H1 (cell line): ENCODE results near the gene RREB1. TPM values are rescaled to one million over a fixed set of nuclear protein-coding genes. Genes with fewer than 3 reads are reported as not detected.

Experiments used
- CTCF ChIA-PET: fragments of 300-600 bp; sonication (Branson Sonifier 250); formaldehyde crosslinking; loops from one replicate; lab custom pipeline; 2021; ENCODE audit not compliant: partially characterized antibody; lab: Charles Lee
- POLR2A ChIA-PET: fragments of 300-600 bp; sonication (Branson Sonifier 250); formaldehyde crosslinking; loops from one replicate; lab custom pipeline; 2021; ENCODE audit warnings: inconsistent platforms; ENCODE audit not compliant: partially characterized antibody; lab: Charles Lee
- DNase-seq, 2 experiments: peaks; one replicate each; pipeline versions ENCODE4 v3.0.0 to v3.0.0-alpha.2; 2010 to 2022; ENCODE audit warnings: low spot score in 2 of 2, low read depth in 1 of 2, mixed read lengths in 1 of 2
- FAIRE-seq: peaks from 2 replicates; lab custom pipeline; 2011; peaks lifted over from hg19 to GRCh38; lab: Jason Lieb, UNC
- H2AFZ ChIP-seq: 2 replicates; pipeline ENCODE4 v1.8.1; 2012; ENCODE audit warnings: low read length, inconsistent platforms
- H2AK5ac ChIP-seq: 2 replicates; pipeline ENCODE4 v1.6.1; 2013; ENCODE audit warnings: low read depth, low read length
- H2BK120ac ChIP-seq: replicated peaks from 2 replicates; pipeline ENCODE3; 2013; ENCODE audit warnings: low read depth, low read length, inconsistent platforms
- H2BK12ac ChIP-seq: 2 replicates; pipeline ENCODE4 v1.6.1; 2013; ENCODE audit warnings: low read depth, low read length
- H2BK15ac ChIP-seq: 2 replicates; pipeline ENCODE4 v1.6.1; 2013; ENCODE audit warnings: low read length
- H2BK20ac ChIP-seq: 2 replicates; pipeline ENCODE4 v1.6.1; 2013; ENCODE audit warnings: low read length
- H2BK5ac ChIP-seq: 2 replicates; pipeline ENCODE4 v1.6.1; 2013; ENCODE audit warnings: low read depth, low read length
- H3K14ac ChIP-seq: 2 replicates; pipeline ENCODE4 v1.6.1; 2013; ENCODE audit warnings: inconsistent platforms; ENCODE audit not compliant: insufficient read length
- H3K18ac ChIP-seq: 2 replicates; pipeline ENCODE4 v1.6.1; 2013; ENCODE audit warnings: low read length; ENCODE audit errors: extremely low read depth
- H3K23ac ChIP-seq: 2 replicates; pipeline ENCODE4 v1.6.1; 2013; ENCODE audit warnings: inconsistent platforms; ENCODE audit not compliant: insufficient read length
- H3K23me2 ChIP-seq: 2 replicates; pipeline ENCODE4 v1.6.1; 2013; ENCODE audit warnings: low read depth, low read length
- H3K27ac ChIP-seq: 2 replicates; pipeline ENCODE4 v1.6.1; 2011; ENCODE audit warnings: low read depth, low read length, inconsistent platforms
- H3K27me3 ChIP-seq, 4 experiments: replicated peaks in 1 of 4; 1 replicate in 1 of 4; 2 replicates in 3 of 4; pipeline versions ENCODE4 v1.6.1 to v1.8.1; 2011 to 2013; ENCODE audit warnings: low read length in 3 of 4, mild to moderate bottlenecking in 3 of 4, inconsistent platforms in 2 of 4, mixed read lengths in 2 of 4, moderate library complexity in 1 of 4; ENCODE audit not compliant: control insufficient read depth in 3 of 4, insufficient read depth in 3 of 4; ENCODE audit errors: extremely low read depth in 1 of 4
- H3K36me3 ChIP-seq, 4 experiments: 2 replicates each; pipeline versions ENCODE4 v1.6.1 to v1.8.1; 2011 to 2013; ENCODE audit warnings: mild to moderate bottlenecking in 4 of 4, low read length in 3 of 4, moderate library complexity in 2 of 4, control low read depth in 1 of 4, inconsistent platforms in 1 of 4; ENCODE audit not compliant: insufficient read depth in 4 of 4, control insufficient read depth in 2 of 4
- H3K4ac ChIP-seq: replicated peaks from 2 replicates; pipeline ENCODE3; 2013; ENCODE audit warnings: low read length, low read depth, mixed read lengths, inconsistent platforms; ENCODE audit not compliant: insufficient read length
- H3K4me1 ChIP-seq, 4 experiments: replicated peaks in 1 of 4; 1 replicate in 1 of 4; 2 replicates in 3 of 4; pipeline versions ENCODE4 v1.6.1 to v1.8.1; 2011 to 2013; ENCODE audit warnings: low read length in 3 of 4, inconsistent platforms in 2 of 4, mixed read lengths in 1 of 4; ENCODE audit not compliant: insufficient read depth in 4 of 4, control insufficient read depth in 3 of 4
- H3K4me2 ChIP-seq, 2 experiments: 2 replicates each; pipeline versions ENCODE4 v1.6.1 to v1.8.1; 2011 to 2013; ENCODE audit warnings: low read depth in 2 of 2, low read length in 2 of 2, control low read depth in 1 of 2, inconsistent platforms in 1 of 2, mild to moderate bottlenecking in 1 of 2; ENCODE audit not compliant: insufficient read depth in 1 of 2
- H3K4me3 ChIP-seq, 4 experiments: fragments of 200-600, 300-600 bp in 1 of 4; sonication (generic), shearing (Covaris generic), sonication (Bioruptor Twin) in 1 of 4; 2 replicates each; pipeline versions ENCODE4 v1.5.1 to v1.8.1; 2011 to 2016; ENCODE audit warnings: low read length in 4 of 4, low read depth in 3 of 4, control low read depth in 2 of 4, inconsistent platforms in 2 of 4, mild to moderate bottlenecking in 2 of 4, mixed read lengths in 1 of 4, moderate library complexity in 1 of 4; ENCODE audit not compliant: insufficient read depth in 2 of 4; ENCODE audit errors: extremely low read depth in 1 of 4
- H3K56ac ChIP-seq: replicated peaks from 2 replicates; pipeline ENCODE3; 2013; ENCODE audit warnings: low read depth, mild to moderate bottlenecking, mixed read lengths, low read length, inconsistent platforms; ENCODE audit not compliant: insufficient read length
- H3K79me1 ChIP-seq: 2 replicates; pipeline ENCODE4 v1.6.1; 2013; ENCODE audit warnings: low read depth, low read length, control low read depth
- H3K79me2 ChIP-seq, 2 experiments: 2 replicates each; pipeline versions ENCODE4 v1.6.1 to v1.8.1; 2012 to 2013; ENCODE audit warnings: low read length in 2 of 2, mild to moderate bottlenecking in 2 of 2, inconsistent platforms in 1 of 2; ENCODE audit not compliant: insufficient read depth in 2 of 2, control insufficient read depth in 1 of 2
- H3K9ac ChIP-seq, 4 experiments: replicated peaks in 1 of 4; 1 replicate in 1 of 4; 2 replicates in 3 of 4; pipeline versions ENCODE4 v1.6.1 to v1.8.1; 2011 to 2013; ENCODE audit warnings: low read depth in 3 of 4, low read length in 3 of 4, control low read depth in 2 of 4, mild to moderate bottlenecking in 2 of 4, moderate library complexity in 2 of 4, inconsistent platforms in 1 of 4; ENCODE audit errors: extremely low read depth in 1 of 4
- H3K9me3 ChIP-seq, 2 experiments: 2 replicates each; pipeline versions ENCODE4 v1.6.1 to v1.8.1; 2012 to 2013; ENCODE audit warnings: mild to moderate bottlenecking in 2 of 2, moderate library complexity in 2 of 2, control low read depth in 1 of 2, inconsistent platforms in 1 of 2, low read depth in 1 of 2, low read length in 1 of 2, mixed read lengths in 1 of 2; ENCODE audit not compliant: insufficient read depth in 2 of 2
- H4K20me1 ChIP-seq, 2 experiments: replicated peaks in 1 of 2; 2 replicates each; pipeline versions ENCODE3 to v1.8.1; 2011 to 2013; ENCODE audit warnings: inconsistent platforms in 2 of 2, low read length in 2 of 2, mild to moderate bottlenecking in 1 of 2; ENCODE audit not compliant: insufficient read depth in 2 of 2, control insufficient read depth in 1 of 2
- H4K5ac ChIP-seq: 2 replicates; pipeline ENCODE4 v1.6.1; 2013; ENCODE audit warnings: low read length, low read depth, mixed read lengths, inconsistent platforms; ENCODE audit not compliant: insufficient read length
- H4K8ac ChIP-seq: 2 replicates; pipeline ENCODE4 v1.8.0; 2013; ENCODE audit warnings: mild to moderate bottlenecking, moderate library complexity, low read length, inconsistent platforms; ENCODE audit not compliant: insufficient read depth; ENCODE audit errors: extremely low read depth
- H4K91ac ChIP-seq: replicated peaks from 2 replicates; pipeline ENCODE3; 2013; ENCODE audit warnings: low read length, mixed read lengths, inconsistent platforms; ENCODE audit not compliant: insufficient read length
- BCL11A ChIP-seq, 2 experiments: IDR thresholded peaks; one replicate each; pipeline ENCODE4 v1.6.1; 2011; ENCODE audit warnings: low read depth in 2 of 2, low read length in 2 of 2, mild to moderate bottlenecking in 2 of 2
- CBX5 ChIP-seq: fragments of 300-800, 300-1000 bp; sonication (generic); IDR thresholded peaks from 2 replicates; pipeline ENCODE4 v1.7.1; 2016; ENCODE audit warnings: antibody characterized with exemption, low read length, low read depth
- NANOG ChIP-seq: IDR thresholded peaks from 2 replicates; pipeline ENCODE4 v1.6.1; 2011; ENCODE audit warnings: low read length, low read depth, mild to moderate bottlenecking, inconsistent platforms; ENCODE audit not compliant: insufficient read depth, poor library complexity, severe bottlenecking
- POLR2A ChIP-seq, 2 experiments: IDR thresholded peaks; 1 replicate in 1 of 2; 2 replicates in 1 of 2; pipeline ENCODE4 v1.6.1; 2011; ENCODE audit warnings: low read depth in 2 of 2, low read length in 2 of 2, mild to moderate bottlenecking in 2 of 2; ENCODE audit errors: control extremely low read depth in 1 of 2
- RNF2 ChIP-seq: fragments of 200-900, 300-1000 bp; sonication (generic); IDR thresholded peaks from 2 replicates; pipeline ENCODE4 v1.7.1; 2016; ENCODE audit warnings: borderline replicate concordance, low read depth, mild to moderate bottlenecking, antibody characterized with exemption, low read length; ENCODE audit not compliant: poor library complexity, severe bottlenecking; ENCODE audit errors: missing control alignments
- RXRA ChIP-seq: IDR thresholded peaks from 2 replicates; pipeline ENCODE4 v1.6.1; 2011; ENCODE audit warnings: low read depth, mild to moderate bottlenecking, low read length, moderate library complexity; ENCODE audit not compliant: insufficient read depth
- WGBS, 2 experiments: shearing (Covaris generic) in 1 of 2; methylation state at CpG; one replicate each; pipeline versions ENCODE4 v1.1.6 to v1.1.7; 2013 to 2015; ENCODE audit warnings: low lambda C conversion rate in 2 of 2, mixed read lengths in 2 of 2, inconsistent platforms in 1 of 2, low coverage in 1 of 2, missing lambda C conversion rate in 1 of 2; ENCODE audit not compliant: insufficient replicate concordance in 2 of 2, insufficient coverage in 1 of 2, insufficient read length in 1 of 2; ENCODE audit errors: extremely low coverage in 1 of 2, missing lambda C conversion rate in 1 of 2; 5-methylcytosine and 5-hydroxymethylcytosine counted together
- polyA plus RNA-seq, 7 experiments: library from polyadenylated mRNA; depleted of rRNA in 3 of 7; stranded (reverse) in 5 of 7; unstranded in 2 of 7; fragments of >200 nt in 5 of 7; fragments of 200-250 nt in 2 of 7; gene quantifications; 1 replicate in 5 of 7; 2 replicates in 1 of 7; 4 replicates in 1 of 7; pipeline versions ENCODE4 v1.2.1 to v1.2.3, GENCODE V29; 2011 to 2013; ENCODE audit warnings: missing spikeins in 2 of 7, mixed read lengths in 2 of 7
- total RNA-seq: library from RNA; stranded (reverse); fragmentation: NEBNext Ultra II Directional; extraction: Animal tissue kit (Norgen Biotek cat#: 25700); gene quantifications from 2 replicates; pipeline ENCODE4 v1.2.1, GENCODE V29; 2021
- TF ChIP-seq, protein P1 (sequence below): IDR thresholded peaks from 2 replicates; pipeline ENCODE4 v1.6.1; 2011; ENCODE audit warnings: low read length, improper control_type of control experiment

The RREB1 gene
- total and polyA plus RNA-seq, 2 of the 8 experiments (the other 6 are each of a cell fraction or from before 2014, with no cell fraction given), result 3.9 to 34.7 TPM

GRCh38 chr6:7196019-7196402 is 88.2 kb downstream of the RREB1 start:
- H3K4ac ChIP-seq, result no peak overlapping the region
- no peaks in the 10 kb centered on the region for H3K23me2 ChIP-seq
- FAIRE-seq (no peak), DNase-seq (no peak)
- no peak overlapping the region for H2AFZ ChIP-seq
- H4K91ac ChIP-seq, result no peak overlapping the region
- no peak overlapping the region for H3K27ac ChIP-seq
- H2BK12ac ChIP-seq, result no peak overlapping the region
- no peak overlapping the region; the same call in 1 of the 2 replicates for H2AK5ac ChIP-seq
- no peak overlapping the region for H2BK120ac ChIP-seq
- H3K9ac ChIP-seq, result no peak overlapping the region
- H3K27me3 ChIP-seq, result no peaks in the 10 kb centered on the region
- H3K4me2 ChIP-seq, result no peak overlapping the region
- ChIA-PET CTCF (interaction anchor here (1.0 to 1.5 kb wide), 3 partner anchors 9 to 47 kb away, joined by 3 to 4 read pairs (median 4); no protein-coding TSS in a partner anchor), POLR2A (no interaction called here)
- no peak overlapping the region for H3K18ac ChIP-seq
- no peak overlapping the region; the same call in 1 of the 2 replicates for H2BK20ac ChIP-seq
- H3K14ac ChIP-seq, result no peak overlapping the region
- H3K36me3 ChIP-seq, result peaks cover 0 to 3% (median under 1%) of the 10 kb centered on the region in 4 experiments; a peak in 1 of 8 replicates
- no peak overlapping the region for H3K23ac ChIP-seq
- peaks cover 0 to 8% (median 6%) of the 10 kb centered on the region in 4 experiments; a peak in 6 of 7 replicates for H3K4me1 ChIP-seq
- no peak overlapping the region for H4K5ac ChIP-seq
- H3K79me1 ChIP-seq, result no peaks in the 10 kb centered on the region
- H4K20me1 ChIP-seq, result no peaks in the 10 kb centered on the region
- 0 out of 2 replicates have a peak overlapping the region, but pooled peaks have one; percentile 45 for H4K8ac ChIP-seq
- no peak for TF ChIP-seq RXRA
- no peak for TF ChIP-seq NANOG
- no peak for TF ChIP-seq CBX5
- TF ChIP-seq RNF2, result no peak
- no peak for TF ChIP-seq BCL11A (IDR thresholded peaks at IDR 0.05; ENCODE audit: low read depth in 2 of 2, low read length in 2 of 2)
- TF ChIP-seq, protein P1, sequence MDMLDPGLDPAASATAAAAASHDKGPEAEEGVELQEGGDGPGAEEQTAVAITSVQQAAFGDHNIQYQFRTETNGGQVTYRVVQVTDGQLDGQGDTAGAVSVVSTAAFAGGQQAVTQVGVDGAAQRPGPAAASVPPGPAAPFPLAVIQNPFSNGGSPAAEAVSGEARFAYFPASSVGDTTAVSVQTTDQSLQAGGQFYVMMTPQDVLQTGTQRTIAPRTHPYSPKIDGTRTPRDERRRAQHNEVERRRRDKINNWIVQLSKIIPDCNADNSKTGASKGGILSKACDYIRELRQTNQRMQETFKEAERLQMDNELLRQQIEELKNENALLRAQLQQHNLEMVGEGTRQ, result no peak
- TF ChIP-seq POLR2A (IDR thresholded peaks at IDR 0.05; ENCODE audit: control extremely low read depth in 1 of 2, low read depth in 2 of 2, low read length in 2 of 2), result no peak
- peak overlapping the region; percentile 28; the same call in 1 of the 2 replicates for H2BK5ac ChIP-seq
- H3K4me3 ChIP-seq, result no peak overlapping the region
- 73% methylated on average over 3 of the region's 7 CpGs; no CpG with 5 or more reads in 1 of the 2 experiments for WGBS, 2 experiments
- no peaks in the 10 kb centered on the region for H3K9me3 ChIP-seq
- H3K56ac ChIP-seq, result no peak overlapping the region
- no peak overlapping the region for H2BK15ac ChIP-seq
- H3K79me2 ChIP-seq, result no peaks in the 10 kb centered on the region
